NCI-H1048 (cell line): ENCODE data around the gene GTSE1.

Source experiments
- DNase-seq: peaks from one replicate; lab custom pipeline; 2025; lab: John Stamatoyannopoulos, UW

GTSE1 gene

GRCh38 chr22:46275455-46276122, 21.1 kb upstream of the GTSE1 start:
- no peak for DNase-seq

DNA sequence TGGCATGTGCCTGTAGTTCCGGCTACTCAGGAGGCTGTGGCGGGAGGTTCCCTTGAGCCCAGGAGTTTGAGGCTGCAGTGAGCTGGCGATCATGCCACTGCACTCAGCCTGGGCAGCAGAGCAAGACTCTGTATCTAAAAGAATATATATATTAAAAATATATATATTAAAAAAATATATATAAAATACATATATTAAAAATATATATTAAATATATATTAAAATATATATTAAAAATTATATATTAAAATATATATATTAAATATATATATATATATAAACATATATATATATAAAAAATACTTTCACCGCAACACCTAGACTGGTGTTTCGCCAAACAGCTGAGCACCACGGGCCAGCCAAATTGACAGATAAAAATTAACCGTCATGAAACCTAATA, 20.1 kb upstream of the GTSE1 start:
- DNase-seq, result no peak

DNA sequence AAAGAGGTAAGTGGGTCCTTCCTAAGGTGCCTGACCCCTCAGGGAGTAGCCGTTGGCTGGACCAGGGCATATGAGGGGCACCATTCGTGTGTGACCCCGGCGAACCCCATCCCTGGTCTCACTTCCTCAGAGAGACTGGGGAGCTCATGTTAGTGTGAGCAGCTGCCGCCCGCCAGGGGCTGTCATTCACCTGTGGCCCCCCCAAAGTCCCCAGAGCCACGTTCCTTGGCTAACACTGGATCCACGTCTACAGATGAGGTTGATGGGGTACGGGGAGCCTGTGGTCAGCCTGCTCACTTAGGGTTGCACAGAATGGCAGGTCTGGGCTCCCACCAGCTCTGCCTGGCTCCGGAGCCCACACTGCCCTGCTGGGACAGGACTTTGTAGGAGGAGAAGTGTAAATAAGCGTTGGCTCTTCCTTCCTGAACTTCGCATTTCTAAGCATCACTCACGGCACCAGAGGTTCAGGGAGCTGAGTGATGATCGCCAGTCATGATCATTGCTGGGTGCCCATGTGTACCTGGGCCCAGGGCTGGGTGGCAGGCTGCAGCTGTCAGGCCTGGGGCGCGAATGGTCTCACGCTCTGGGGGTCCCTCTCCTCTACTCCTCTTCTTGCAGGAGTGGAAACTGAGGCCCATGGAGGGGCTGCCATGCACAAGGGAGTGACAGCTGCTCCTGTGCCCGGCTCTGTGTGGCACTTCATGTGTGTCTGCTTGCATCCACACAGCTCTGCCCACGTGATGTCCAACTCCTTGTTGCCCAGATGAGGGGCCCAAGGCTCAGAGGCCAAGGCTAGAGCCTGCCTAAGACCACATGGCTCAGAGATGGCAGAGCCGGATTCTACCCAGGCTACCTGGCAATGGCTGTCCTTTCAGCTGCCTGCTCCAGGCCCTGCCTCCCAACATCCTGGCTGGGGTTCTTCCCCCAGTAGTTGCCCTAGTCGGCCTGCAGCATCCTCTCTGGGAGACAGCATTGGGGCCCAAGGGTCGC, 17.7 kb upstream of the GTSE1 start:
- no peak for DNase-seq

GRCh38 chr22:46280063-46280817, 16.4 kb upstream of the GTSE1 start:
- no peak for DNase-seq

DNA sequence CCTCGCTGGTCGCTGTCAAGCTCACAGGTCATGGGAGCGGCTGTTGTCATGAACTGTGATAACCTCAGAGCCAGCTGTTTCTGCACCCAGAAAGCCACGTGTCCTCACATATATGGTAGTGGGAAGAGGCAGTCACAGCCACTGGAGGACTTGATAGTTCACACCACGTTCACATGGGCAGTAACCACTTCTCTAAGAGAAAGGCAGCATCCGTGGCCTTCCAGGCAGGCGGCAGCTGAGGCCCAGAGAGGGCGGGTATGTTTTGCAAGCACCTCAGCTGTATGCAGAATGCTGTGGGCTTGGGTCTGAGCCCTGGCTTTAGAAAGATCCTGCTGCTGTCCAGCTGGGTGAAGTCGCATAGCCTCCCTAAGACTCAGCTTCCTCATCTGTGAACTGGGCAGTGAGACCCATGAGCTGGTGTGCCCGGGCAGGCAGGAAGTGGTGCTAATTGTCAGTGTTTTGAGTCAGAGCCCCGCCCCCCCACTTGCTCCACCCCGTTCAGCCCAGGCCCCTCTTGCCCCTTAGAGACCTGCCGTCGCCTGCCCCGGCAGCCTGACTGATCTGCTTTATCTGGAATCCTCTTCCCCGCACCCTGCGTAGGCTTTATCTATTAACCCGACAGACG, 15.6 kb upstream of the GTSE1 start:
- no peak for DNase-seq

DNA sequence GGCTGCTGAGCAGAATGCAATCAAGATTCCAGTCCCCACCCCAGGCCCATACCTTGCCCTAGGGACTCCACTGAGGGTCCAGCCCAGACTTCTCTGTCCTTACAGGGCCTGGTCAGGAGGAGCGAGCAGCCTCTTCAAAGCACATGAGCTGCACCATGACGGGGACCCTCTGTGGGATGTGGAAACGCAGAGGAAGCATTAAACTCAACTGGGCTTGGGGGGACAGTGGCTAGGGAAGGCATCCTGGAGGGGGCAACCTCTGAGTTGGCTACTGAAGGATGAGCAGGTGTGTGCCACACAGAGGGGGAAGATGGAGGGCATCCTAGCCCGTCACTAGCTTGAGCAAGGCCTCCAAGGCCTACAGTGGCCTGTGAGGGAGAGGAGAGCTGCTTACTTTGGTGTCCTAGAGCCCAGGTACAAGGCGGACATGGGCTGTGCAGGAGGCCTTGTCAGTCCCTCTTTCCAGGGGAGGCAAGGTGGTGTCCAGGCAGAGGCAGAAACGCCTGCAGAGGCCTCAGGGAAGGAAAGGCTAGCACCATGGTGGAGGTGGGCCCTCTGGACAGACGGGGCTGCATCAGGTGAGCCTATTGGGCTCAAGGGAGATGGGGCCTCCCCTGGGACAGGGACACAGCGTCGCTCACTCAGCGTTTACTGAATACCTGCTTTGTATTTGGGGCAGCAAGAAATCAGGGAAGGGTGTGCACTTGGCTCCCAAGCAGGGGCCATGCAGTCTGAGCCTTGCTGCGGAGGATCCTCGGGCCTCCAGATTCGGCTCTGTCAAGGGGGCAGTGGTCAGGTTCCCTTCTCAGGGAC, 14.6 kb upstream of the GTSE1 start:
- DNase-seq, result no peak

DNA sequence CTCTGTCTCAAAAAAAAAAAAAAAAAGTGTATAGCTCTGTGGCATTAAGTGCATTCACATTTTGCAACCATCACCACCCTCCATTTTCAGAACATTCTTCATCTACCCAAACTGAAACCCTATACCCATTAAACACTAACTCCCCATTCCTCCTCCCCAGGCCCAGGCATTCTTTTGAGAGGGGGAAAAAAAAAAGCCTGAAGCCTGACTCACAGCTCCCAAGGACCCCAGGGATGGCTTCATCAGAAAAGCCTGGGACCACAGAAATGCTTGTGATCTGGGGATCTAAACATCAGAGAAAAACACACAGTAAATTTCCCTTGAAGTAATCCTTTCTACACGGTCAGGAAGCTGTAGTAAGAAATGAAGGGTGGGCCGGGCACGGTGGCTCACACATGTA, 10.7 kb upstream of the GTSE1 start:
- DNase-seq, result no peak

DNA sequence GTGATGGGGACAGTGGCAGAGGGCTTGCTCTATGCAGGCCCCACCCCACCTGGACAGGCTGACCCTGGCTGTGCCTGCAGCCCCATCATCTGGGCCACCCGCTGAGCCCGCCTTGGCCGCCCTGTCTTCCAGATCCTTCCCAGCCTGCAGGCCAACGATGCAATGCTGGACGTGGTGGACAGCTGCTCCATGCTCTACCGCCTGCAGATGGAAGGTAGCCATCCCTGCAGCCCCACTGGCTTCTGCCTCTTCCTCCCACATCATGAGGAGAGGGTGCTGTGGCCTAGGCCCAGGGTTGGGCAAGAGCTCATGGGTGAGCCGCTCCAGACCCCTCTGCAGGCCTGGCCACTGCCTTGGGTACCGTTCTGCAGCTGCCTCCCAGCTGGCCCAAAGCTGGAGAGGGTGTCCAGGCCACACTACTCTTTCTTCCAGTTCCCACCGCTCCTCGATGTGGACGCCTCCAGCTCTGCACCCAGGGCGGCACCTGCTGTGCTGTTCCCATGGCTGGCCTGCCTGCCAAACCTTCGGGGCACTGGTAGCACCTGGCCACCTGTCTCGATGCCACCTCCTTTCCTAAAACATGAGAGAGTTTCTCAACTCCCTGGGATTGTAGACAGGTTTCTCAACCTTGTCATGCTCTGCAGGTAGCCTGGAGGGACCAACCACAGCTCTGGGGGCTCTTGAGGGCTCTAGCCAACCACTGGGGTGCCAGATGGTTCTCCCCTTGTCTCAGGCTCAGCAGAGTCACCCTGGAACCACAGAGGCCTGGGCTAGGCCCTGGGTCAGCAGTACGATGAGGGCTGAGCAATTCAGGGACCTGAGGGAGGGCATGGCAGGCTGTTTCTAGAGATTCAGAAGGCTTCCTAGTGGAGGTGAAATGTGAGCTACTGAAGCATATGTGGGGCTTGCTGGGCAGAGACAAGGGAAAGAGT, 9.5 kb upstream of the GTSE1 start:
- DNase-seq, result no peak

DNA sequence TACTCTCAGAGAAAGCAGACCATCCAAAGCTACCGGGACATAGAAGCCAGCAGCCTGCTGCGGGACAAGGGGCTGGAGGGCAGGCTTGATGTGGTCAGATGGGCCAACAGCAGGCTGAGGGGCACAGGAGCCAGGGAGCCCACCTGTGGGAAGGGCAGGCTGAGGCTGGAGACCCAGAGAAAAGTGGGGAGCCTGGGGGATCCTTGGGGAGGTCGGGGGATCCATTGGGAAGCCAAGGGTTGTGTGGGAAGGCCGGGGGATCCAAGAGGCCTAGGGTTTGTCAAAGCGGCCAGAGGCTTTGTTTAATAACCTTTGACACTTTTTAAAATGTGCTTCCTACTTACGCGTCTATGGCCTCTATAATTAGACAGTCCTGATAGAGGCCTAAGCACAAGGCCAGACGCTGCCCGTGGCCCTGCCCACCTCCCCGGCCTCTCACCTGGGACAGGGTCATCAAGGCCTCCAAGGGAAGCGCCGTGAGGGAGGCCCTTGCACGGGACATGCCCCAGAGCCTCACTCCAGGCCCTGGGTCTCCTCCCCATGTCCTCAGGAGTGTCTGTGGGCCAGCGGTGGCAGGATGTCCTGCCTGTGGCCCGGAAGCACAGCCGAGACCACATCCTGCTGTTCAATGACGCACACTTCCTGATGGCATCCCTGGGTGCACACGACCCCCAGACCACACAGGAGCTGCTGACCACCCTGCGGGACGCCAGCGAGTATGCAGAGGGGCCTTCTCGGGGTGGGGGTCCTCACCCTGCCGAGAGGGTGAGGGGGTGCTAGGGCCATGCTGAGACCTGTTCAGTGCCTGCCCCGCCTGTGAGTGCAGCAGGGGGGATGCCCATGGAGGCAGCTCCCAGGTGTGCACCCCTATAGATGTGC, 8.6 kb upstream of the GTSE1 start:
- DNase-seq, result no peak

DNA sequence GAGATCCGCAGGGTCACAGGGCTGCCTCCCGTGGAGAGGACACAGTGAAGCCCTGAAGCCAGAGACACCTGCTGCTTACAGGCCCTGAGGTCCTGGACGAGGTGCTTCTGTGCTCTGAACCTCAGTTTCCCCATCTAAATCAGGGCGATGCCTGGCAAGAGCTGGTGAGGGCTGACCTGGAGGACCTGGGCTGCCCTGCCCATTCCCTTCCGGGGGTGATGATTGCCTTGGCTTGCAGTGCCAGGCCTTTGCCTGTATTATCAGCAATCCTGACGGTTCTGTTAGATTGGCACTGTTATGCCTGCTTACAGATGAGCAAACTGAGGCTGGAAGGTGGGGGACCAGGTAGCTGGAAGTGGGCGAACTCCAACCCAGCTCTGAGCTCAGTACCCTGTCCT, 7.8 kb upstream of the GTSE1 start:
- no peak for DNase-seq

GRCh38 chr22:46289244-46289891, 7.3 kb upstream of the GTSE1 start:
- DNase-seq, result no peak

DNA sequence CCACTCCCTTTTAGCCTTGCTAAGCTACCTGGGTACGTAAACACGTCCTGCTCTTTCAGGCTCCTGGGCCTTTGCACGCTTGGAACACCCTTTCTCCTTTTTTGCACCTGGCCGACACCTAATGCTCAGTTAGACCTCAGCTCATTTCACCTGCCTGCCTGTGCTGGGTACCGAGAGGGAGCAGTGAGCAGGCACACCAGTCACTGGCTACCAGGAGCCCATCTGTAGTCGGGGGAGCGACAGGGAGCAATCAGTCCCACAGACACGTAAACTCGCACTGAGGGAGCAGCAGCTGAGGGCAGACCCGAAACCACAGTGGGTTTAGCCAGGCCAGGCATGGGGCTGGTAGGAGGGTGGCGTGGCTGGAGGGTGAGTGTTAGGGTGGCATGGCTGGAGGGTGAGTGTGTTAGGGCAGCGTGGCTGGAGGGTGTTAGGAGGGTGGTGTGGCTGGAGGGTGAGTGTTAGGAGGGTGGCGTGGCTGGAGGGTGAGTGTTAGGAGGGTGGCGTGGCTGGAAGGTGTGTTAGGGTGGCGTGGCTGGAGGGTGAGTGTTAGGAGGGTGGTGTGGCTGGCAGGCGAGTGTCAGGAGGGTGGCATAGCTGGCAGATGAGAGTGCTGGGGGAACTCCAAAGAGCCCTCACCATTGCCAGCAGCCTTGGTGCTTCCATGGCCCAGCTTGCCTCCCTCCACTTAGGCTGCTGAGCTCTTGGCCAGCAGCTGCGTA, 6.4 kb upstream of the GTSE1 start:
- no peak for DNase-seq

- no peak for DNase-seq
Measured at GRCh38 chr22:46290843-46291785, 5.6 kb upstream of the GTSE1 start.

DNA sequence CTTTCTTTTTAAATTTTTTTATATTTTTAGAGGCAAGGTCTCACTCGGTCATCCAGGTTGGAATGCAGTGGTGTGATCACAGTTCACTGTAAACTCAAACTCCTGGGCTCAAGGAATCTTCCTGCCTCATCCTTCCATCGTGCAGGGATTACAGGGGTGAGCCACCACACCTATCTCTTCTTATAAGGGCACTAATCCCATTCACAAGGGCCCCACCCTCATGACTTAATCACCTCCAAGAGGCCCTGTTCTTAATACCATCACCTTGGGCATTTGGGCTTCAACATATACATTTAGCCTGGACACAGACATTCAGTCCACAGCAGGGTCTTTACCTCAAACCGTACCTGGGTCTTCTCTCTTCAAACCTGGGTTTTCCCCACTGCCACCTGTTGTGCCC, 4.5 kb upstream of the GTSE1 start:
- no peak for DNase-seq

- DNase-seq, result no peak
Measured at GRCh38 chr22:46292732-46293131, 3.9 kb upstream of the GTSE1 start.

GRCh38 chr22:46293577-46294260, 3.0 kb upstream of the GTSE1 start:
- DNase-seq, result no peak
